Nephron (organoid): ENCODE results near the gene KNCN.

Experiments used
- H3K27ac Mint-ChIP-seq, 3 experiments: 2 replicates each; pipeline ENCODE4 v1.8.0; 2020; ENCODE audit warnings: mixed read lengths in 3 of 3, mild to moderate bottlenecking in 2 of 3, moderate library complexity in 1 of 3
- H3K27me3 Mint-ChIP-seq: 2 replicates; pipeline ENCODE4 v1.8.0; 2021; ENCODE audit warnings: low read depth, mild to moderate bottlenecking, moderate library complexity, mixed read lengths
- H3K36me3 Mint-ChIP-seq: 2 replicates; pipeline ENCODE4 v1.8.0; 2020; ENCODE audit warnings: low read depth, mixed read lengths
- H3K4me1 Mint-ChIP-seq: 2 replicates; pipeline ENCODE4 v1.8.0; 2020; ENCODE audit warnings: mixed read lengths
- H3K4me3 Mint-ChIP-seq, 3 experiments: 2 replicates each; pipeline ENCODE4 v1.8.0; 2020; ENCODE audit warnings: mild to moderate bottlenecking in 3 of 3, mixed read lengths in 3 of 3, moderate library complexity in 2 of 3
- H3K9me3 Mint-ChIP-seq: 2 replicates; pipeline ENCODE4 v1.8.0; 2020; ENCODE audit warnings: mixed read lengths
- CTCF ChIP-seq, 3 experiments: fragments of 200-600 bp; sonication (generic); IDR thresholded peaks; one replicate each; pipeline ENCODE4 v1.5.0; 2021; ENCODE audit warnings: antibody characterized with exemption in 3 of 3; ENCODE audit not compliant: unreplicated experiment in 3 of 3

Gene KNCN

GRCh38 chr1:46506470-46507219 lies 44.8 kb downstream of the KNCN start:
- Mint-ChIP-seq H3K9me3 (peaks cover 2% of the 10 kb centered on the region), H3K4me1 (no peaks in the 10 kb centered on the region), H3K36me3 (no peaks in the 10 kb centered on the region), H3K4me3 (no peak overlapping the region), H3K27me3 (peaks cover 52% of the 10 kb centered on the region), H3K27ac (no peak overlapping the region)
- no peak for TF ChIP-seq CTCF (IDR thresholded peaks at IDR 0.05; ENCODE audit: unreplicated experiment in 3 of 3)

DNA sequence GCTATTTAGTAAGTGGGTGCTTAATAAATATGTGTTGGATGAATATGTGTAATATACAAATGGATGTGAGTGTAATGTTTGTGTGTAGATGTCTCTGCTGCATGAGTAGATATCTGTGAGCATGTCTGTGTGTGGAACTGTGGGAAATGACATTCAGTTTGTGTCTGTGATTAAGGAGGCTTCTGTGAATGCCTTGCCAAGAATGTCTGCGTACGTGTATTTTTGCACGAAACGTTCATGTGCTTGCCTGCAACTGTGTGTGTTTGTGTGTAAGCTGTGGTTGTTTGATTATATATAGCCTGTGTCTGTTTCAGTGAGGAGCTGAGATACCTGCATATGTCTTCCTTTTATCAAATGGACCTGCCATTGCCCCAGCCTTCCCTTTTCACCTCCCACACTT lies 48.0 kb downstream of the KNCN start:
- Mint-ChIP-seq H3K36me3 (no peaks in the 10 kb centered on the region), H3K4me1 (no peaks in the 10 kb centered on the region), H3K27ac (no peak overlapping the region), H3K27me3 (peaks cover 70% of the 10 kb centered on the region), H3K4me3 (no peak overlapping the region), H3K9me3 (peaks cover 2% of the 10 kb centered on the region)
- no peak for TF ChIP-seq CTCF (IDR thresholded peaks at IDR 0.05; ENCODE audit: unreplicated experiment in 3 of 3)

- Mint-ChIP-seq H3K36me3 (no peaks in the 10 kb centered on the region), H3K27me3 (peaks cover 71% of the 10 kb centered on the region), H3K4me1 (no peaks in the 10 kb centered on the region), H3K9me3 (peaks cover 2% of the 10 kb centered on the region), H3K4me3 (no peak overlapping the region), H3K27ac (no peak overlapping the region)
- no peak for TF ChIP-seq CTCF (IDR thresholded peaks at IDR 0.05; ENCODE audit: unreplicated experiment in 3 of 3)
Measured at GRCh38 chr1:46501528-46501927, 49.9 kb downstream of the KNCN start.

GRCh38 chr1:46497665-46498064 lies 53.8 kb downstream of the KNCN start:
- H3K9me3 Mint-ChIP-seq, result no peaks in the 10 kb centered on the region
- H3K36me3 Mint-ChIP-seq, result no peaks in the 10 kb centered on the region
- no peak for TF ChIP-seq CTCF (IDR thresholded peaks at IDR 0.05; ENCODE audit: unreplicated experiment in 3 of 3)
- H3K4me3 Mint-ChIP-seq, result no peak overlapping the region
- no peak overlapping the region for H3K27ac Mint-ChIP-seq
- H3K27me3 Mint-ChIP-seq, result peaks cover 93% of the 10 kb centered on the region
- H3K4me1 Mint-ChIP-seq, result no peaks in the 10 kb centered on the region

GRCh38 chr1:46497020-46497419 lies 54.4 kb downstream of the KNCN start:
- Mint-ChIP-seq H3K4me3 (no peak overlapping the region), H3K36me3 (no peaks in the 10 kb centered on the region), H3K4me1 (no peaks in the 10 kb centered on the region), H3K9me3 (no peaks in the 10 kb centered on the region), H3K27ac (no peak overlapping the region), H3K27me3 (peaks cover 95% of the 10 kb centered on the region)
- no peak for TF ChIP-seq CTCF (IDR thresholded peaks at IDR 0.05; ENCODE audit: unreplicated experiment in 3 of 3)

DNA sequence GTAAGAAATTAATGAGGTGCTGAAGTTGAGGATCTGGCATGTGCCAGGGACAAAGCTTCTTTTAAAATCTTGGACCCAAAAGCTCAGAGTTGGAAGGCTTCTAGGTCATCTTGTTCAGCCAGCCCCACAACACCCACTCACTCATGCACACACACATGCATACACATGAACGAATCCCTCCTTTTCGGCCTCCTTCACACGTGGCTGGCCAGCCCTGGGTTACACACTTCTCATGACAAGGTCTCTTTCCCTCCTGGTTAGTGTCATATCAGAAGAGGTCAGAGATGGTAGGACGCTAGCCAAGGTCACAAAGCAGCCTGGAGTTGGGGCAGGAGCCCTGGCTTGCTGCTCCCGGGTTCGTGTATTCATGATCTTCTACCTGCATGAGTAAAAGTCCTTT lies 54.9 kb downstream of the KNCN start:
- no peaks in the 10 kb centered on the region for H3K36me3 Mint-ChIP-seq
- no peak overlapping the region for H3K4me3 Mint-ChIP-seq
- H3K9me3 Mint-ChIP-seq, result no peaks in the 10 kb centered on the region
- TF ChIP-seq CTCF (IDR thresholded peaks at IDR 0.05; ENCODE audit: unreplicated experiment in 3 of 3), result no peak
- H3K4me1 Mint-ChIP-seq, result no peaks in the 10 kb centered on the region
- peaks cover 95% of the 10 kb centered on the region for H3K27me3 Mint-ChIP-seq
- H3K27ac Mint-ChIP-seq, result no peak overlapping the region
